H9 (cell line): Measurements from ENCODE around the gene HMCN1. TPM values are rescaled to one million over a fixed set of nuclear protein-coding genes. Genes with fewer than 3 reads are reported as not detected.

ENCODE experiments used
- DNase-seq: peaks from one replicate; pipeline ENCODE4 v3.0.0-alpha.2; 2017
- H2AFZ ChIP-seq: one replicate; pipeline ENCODE4 v1.6.1; 2013; ENCODE audit warnings: mild to moderate bottlenecking, low read length, control low read depth, moderate library complexity
- H2AK5ac ChIP-seq: 2 replicates; pipeline ENCODE4 v1.6.1; 2013; ENCODE audit warnings: low read length, control low read depth, mixed read lengths; ENCODE audit not compliant: insufficient read length
- H2BK120ac ChIP-seq: one replicate; pipeline ENCODE4 v1.6.1; 2013; ENCODE audit warnings: low read depth, mild to moderate bottlenecking, low read length, control low read depth, inconsistent platforms; ENCODE audit not compliant: poor library complexity, severe bottlenecking
- H2BK12ac ChIP-seq: 2 replicates; pipeline ENCODE4 v1.6.1; 2013; ENCODE audit warnings: low read length, control low read depth, mixed read lengths, low read depth; ENCODE audit not compliant: insufficient read length
- H2BK15ac ChIP-seq: 2 replicates; pipeline ENCODE4 v1.6.1; 2013; ENCODE audit warnings: low read depth, low read length, control low read depth
- H2BK20ac ChIP-seq: one replicate; pipeline ENCODE4 v1.6.1; 2013; ENCODE audit warnings: low read depth, mild to moderate bottlenecking, low read length, control low read depth, inconsistent platforms; ENCODE audit not compliant: poor library complexity, severe bottlenecking
- H2BK5ac ChIP-seq: 2 replicates; pipeline ENCODE4 v1.6.1; 2013; ENCODE audit warnings: low read length, control low read depth, mixed read lengths; ENCODE audit not compliant: insufficient read length
- H3K14ac ChIP-seq: 2 replicates; pipeline ENCODE4 v1.6.1; 2013; ENCODE audit warnings: low read length, control low read depth; ENCODE audit not compliant: insufficient read depth
- H3K18ac ChIP-seq: 2 replicates; pipeline ENCODE4 v1.6.1; 2013; ENCODE audit warnings: low read depth, mild to moderate bottlenecking, mixed read lengths, low read length, control low read depth; ENCODE audit not compliant: insufficient read length
- H3K23ac ChIP-seq: 2 replicates; pipeline ENCODE4 v1.6.1; 2013; ENCODE audit warnings: low read length, control low read depth, mixed read lengths, low read depth; ENCODE audit not compliant: insufficient read length
- H3K23me2 ChIP-seq: 2 replicates; pipeline ENCODE4 v1.6.1; 2013; ENCODE audit warnings: low read depth, mild to moderate bottlenecking, mixed read lengths, low read length, control low read depth; ENCODE audit not compliant: insufficient read length, poor library complexity, severe bottlenecking
- H3K27ac ChIP-seq: 2 replicates; pipeline ENCODE4 v1.5.1; 2013; ENCODE audit warnings: low read length, control low read depth, mixed read lengths, low read depth; ENCODE audit not compliant: insufficient read length
- H3K27me3 ChIP-seq: 2 replicates; pipeline ENCODE4 v1.6.1; 2013; ENCODE audit warnings: low read length, control low read depth, inconsistent platforms; ENCODE audit not compliant: insufficient read depth
- H3K4ac ChIP-seq: 2 replicates; pipeline ENCODE4 v1.6.1; 2013; ENCODE audit warnings: low read depth, mild to moderate bottlenecking, control low read depth, inconsistent platforms, low read length, moderate library complexity
- H3K4me1 ChIP-seq: 2 replicates; pipeline ENCODE4 v1.6.1; 2013; ENCODE audit warnings: low read length, control low read depth, inconsistent platforms; ENCODE audit not compliant: insufficient read depth
- H3K4me2 ChIP-seq: 2 replicates; pipeline ENCODE4 v1.6.1; 2013; ENCODE audit warnings: low read length, control low read depth, mixed read lengths; ENCODE audit not compliant: insufficient read length, insufficient read depth
- H3K56ac ChIP-seq: 2 replicates; pipeline ENCODE4 v1.6.1; 2013; ENCODE audit warnings: low read depth, mild to moderate bottlenecking, mixed read lengths, low read length, control low read depth; ENCODE audit not compliant: insufficient read length
- H3K79me1 ChIP-seq: 2 replicates; pipeline ENCODE4 v1.6.1; 2013; ENCODE audit warnings: low read depth, mild to moderate bottlenecking, moderate library complexity, low read length, control low read depth, inconsistent platforms; ENCODE audit not compliant: insufficient read depth, poor library complexity, severe bottlenecking
- H3K79me2 ChIP-seq: 2 replicates; pipeline ENCODE4 v1.6.1; 2013; ENCODE audit warnings: low read length, control low read depth, inconsistent platforms; ENCODE audit not compliant: insufficient read depth
- H3K9ac ChIP-seq: 2 replicates; pipeline ENCODE4 v1.6.1; 2013; ENCODE audit warnings: low read length, control low read depth, mixed read lengths; ENCODE audit not compliant: insufficient read length; ENCODE audit errors: extremely low read depth
- H3K9me3 ChIP-seq: one replicate; pipeline ENCODE4 v1.6.1; 2013; ENCODE audit warnings: low read depth, low read length, inconsistent platforms; ENCODE audit not compliant: control insufficient read depth
- H3T11ph ChIP-seq: one replicate; pipeline ENCODE4 v1.6.1; 2013; ENCODE audit warnings: mild to moderate bottlenecking, low read length, control low read depth, inconsistent platforms
- H4K20me1 ChIP-seq: one replicate; pipeline ENCODE4 v1.6.1; 2013; ENCODE audit not compliant: control insufficient read depth, insufficient read length, insufficient read depth
- H4K5ac ChIP-seq: 2 replicates; pipeline ENCODE4 v1.6.1; 2013; ENCODE audit warnings: low read depth, mild to moderate bottlenecking, mixed read lengths, low read length, control low read depth; ENCODE audit not compliant: insufficient read length
- H4K8ac ChIP-seq: replicated peaks from 2 replicates; pipeline ENCODE4 v1.6.1; 2013; ENCODE audit warnings: low read length, control low read depth, mixed read lengths, low read depth; ENCODE audit not compliant: insufficient read length
- H4K91ac ChIP-seq: 2 replicates; pipeline ENCODE4 v1.6.1; 2013; ENCODE audit warnings: low read depth, mild to moderate bottlenecking, moderate library complexity, mixed read lengths, low read length, control low read depth; ENCODE audit not compliant: insufficient read length
- H3K27ac Mint-ChIP-seq, 3 experiments: 2 replicates in 2 of 3; 3 replicates in 1 of 3; pipeline ENCODE4 v1.8.0; 2020 to 2021; ENCODE audit warnings: mixed read lengths in 3 of 3, mild to moderate bottlenecking in 1 of 3, moderate library complexity in 1 of 3
- H3K27me3 Mint-ChIP-seq: 2 replicates; pipeline ENCODE4 v1.8.0; 2021; ENCODE audit warnings: low read depth, mild to moderate bottlenecking, moderate library complexity, mixed read lengths
- H3K36me3 Mint-ChIP-seq, 3 experiments: 2 replicates in 2 of 3; 3 replicates in 1 of 3; pipeline ENCODE4 v1.8.0; 2020 to 2021; ENCODE audit warnings: low read depth in 3 of 3, mixed read lengths in 3 of 3; ENCODE audit not compliant: insufficient read depth in 1 of 3
- H3K4me1 Mint-ChIP-seq, 2 experiments: 2 replicates each; pipeline ENCODE4 v1.8.0; 2020; ENCODE audit warnings: mixed read lengths in 2 of 2
- H3K4me3 Mint-ChIP-seq, 2 experiments: 2 replicates in 1 of 2; 3 replicates in 1 of 2; pipeline ENCODE4 v1.8.0; 2020 to 2021; ENCODE audit warnings: mild to moderate bottlenecking in 2 of 2, mixed read lengths in 2 of 2, moderate library complexity in 1 of 2
- H3K9me3 Mint-ChIP-seq, 2 experiments: 2 replicates in 1 of 2; 3 replicates in 1 of 2; pipeline ENCODE4 v1.8.0; 2020; ENCODE audit warnings: mild to moderate bottlenecking in 2 of 2, mixed read lengths in 2 of 2, moderate library complexity in 1 of 2
- WGBS: extraction: QIAGEN DNeasy Blood & Tissue Kit; methylation state at CpG from one replicate; pipeline ENCODE4 v1.1.7; 2013; ENCODE audit warnings: missing lambda C conversion rate, low lambda C conversion rate, mixed read lengths; ENCODE audit not compliant: insufficient read length; ENCODE audit errors: extremely low coverage; 5-methylcytosine and 5-hydroxymethylcytosine counted together
- long read RNA-seq: library from polyadenylated mRNA; unstranded; transcript quantifications from one replicate; pipeline ENCODE4 v2.0.0, GENCODE V29; 2020
- total RNA-seq: library from RNA; stranded (reverse); gene quantifications from 2 replicates; pipeline ENCODE4 v1.2.1, GENCODE V29; 2021
- TF ChIP-seq, protein P1 (sequence below): fragments of 200-600 bp; sonication (generic); conservative IDR thresholded peaks from 3 replicates; pipeline ENCODE4 v1.8.0; 2021; ENCODE audit warnings: antibody characterized with exemption, mild to moderate bottlenecking

The HMCN1 gene
- 2.9 and 3.3 TPM in 2 replicates for total RNA-seq
- long read RNA-seq, partial matches to known transcripts, result 1 of 4 reads
- long read RNA-seq, other reads (novel, unspliced or antisense), result 2 of 4 reads

DNA sequence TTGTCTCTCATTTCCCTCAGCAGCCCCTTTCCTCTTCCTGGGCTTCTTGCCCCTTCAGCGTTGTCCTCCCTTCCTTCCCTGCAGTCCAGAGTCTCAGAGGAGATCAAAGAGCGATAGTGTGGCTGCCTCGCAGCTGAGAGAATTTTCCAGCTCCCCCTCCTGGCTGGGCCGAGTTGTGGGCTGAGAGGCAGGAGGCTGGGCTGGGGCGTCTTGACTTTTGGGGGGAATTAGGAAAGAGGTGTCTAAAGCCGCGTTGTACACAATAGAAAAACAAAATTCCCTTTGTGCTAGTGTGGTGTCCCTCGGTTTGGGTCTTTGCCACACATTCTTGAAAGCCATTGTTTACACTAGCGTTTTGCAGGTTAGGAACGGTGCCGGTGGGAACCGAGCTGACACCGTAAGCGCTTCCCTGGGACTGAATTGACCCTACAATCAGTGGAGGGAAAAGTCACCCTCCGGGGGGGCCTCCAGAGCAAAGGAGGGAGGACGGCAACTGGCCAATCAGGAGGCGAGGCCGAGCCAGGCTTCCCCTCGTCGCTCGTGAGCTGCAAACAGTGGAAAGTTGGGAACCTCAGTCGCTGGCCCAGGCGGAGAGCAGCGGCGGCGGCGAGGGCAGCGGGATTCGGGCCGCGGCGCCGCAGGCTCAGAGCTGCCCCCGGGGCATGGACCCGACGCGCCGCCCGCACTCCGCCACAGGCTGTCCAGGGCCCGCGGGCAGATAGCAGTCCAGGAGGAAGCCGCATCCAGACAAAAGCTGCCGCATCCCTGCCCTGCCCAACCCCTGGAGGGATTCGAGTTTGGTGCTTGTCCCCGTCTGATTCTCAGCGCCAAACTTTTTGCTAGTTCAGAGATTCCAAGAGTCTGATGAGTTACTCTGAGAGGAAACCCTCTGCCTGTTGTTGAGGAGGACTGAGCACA lies at the start of gene HMCN1:
TSS of gene HMCN1 (plus strand) at position 574 of the 918 bp plus-strand sequence. CDS start 389 bp downstream, outside the sequence.
- Histone ChIP-seq H4K8ac (no peak within 1 kb of the TSS), H2BK20ac (no peak within 1 kb of the TSS), H3K79me2 (no peaks in the 10 kb centered on the region), H3K18ac (no peak within 1 kb of the TSS), H4K20me1 (no peaks in the 10 kb centered on the region), H2AK5ac (no peak within 1 kb of the TSS), H3K23me2 (peaks cover 7% of the 10 kb centered on the region), H3K56ac (no peak within 1 kb of the TSS), H3K4ac (no peak within 1 kb of the TSS), H3K27ac (no peak within 1 kb of the TSS), H4K5ac (no peak within 1 kb of the TSS), H3K27me3 (no peaks in the 10 kb centered on the region; the same call in 1 of the 2 replicates), H3K4me1 (peaks cover 3% of the 10 kb centered on the region; the same call in 1 of the 2 replicates), H3K14ac (peak within 1 kb of the TSS; percentile 33), H3K9me3 (no peaks in the 10 kb centered on the region), H3K79me1 (no peaks in the 10 kb centered on the region), H4K91ac (no peak within 1 kb of the TSS), H3K23ac (no peak within 1 kb of the TSS), H2BK12ac (no peak within 1 kb of the TSS), H2AFZ (peak within 1 kb of the TSS; percentile 79), H2BK5ac (no peak within 1 kb of the TSS), H3T11ph (no peak within 1 kb of the TSS), H3K4me2 (peak within 1 kb of the TSS; percentile 51), H2BK15ac (no peak within 1 kb of the TSS), H2BK120ac (no peak within 1 kb of the TSS), H3K9ac (peak within 1 kb of the TSS; percentile 66)
- peaks cover 16 to 27% of the 10 kb centered on the region in 2 experiments for H3K4me1 Mint-ChIP-seq
- H3K4me3 Mint-ChIP-seq, result peak within 1 kb of the TSS; percentile 63 to 86
- H3K27ac Mint-ChIP-seq, result peak within 1 kb of the TSS in 2 of 3 experiments; percentile 18 to 85; a peak in 4 of 7 replicates
- H3K36me3 Mint-ChIP-seq, result no peaks in the 10 kb centered on the region; a peak in 1 of 7 replicates
- H3K9me3 Mint-ChIP-seq, result no peaks in the 10 kb centered on the region
- TF ChIP-seq, protein P1, sequence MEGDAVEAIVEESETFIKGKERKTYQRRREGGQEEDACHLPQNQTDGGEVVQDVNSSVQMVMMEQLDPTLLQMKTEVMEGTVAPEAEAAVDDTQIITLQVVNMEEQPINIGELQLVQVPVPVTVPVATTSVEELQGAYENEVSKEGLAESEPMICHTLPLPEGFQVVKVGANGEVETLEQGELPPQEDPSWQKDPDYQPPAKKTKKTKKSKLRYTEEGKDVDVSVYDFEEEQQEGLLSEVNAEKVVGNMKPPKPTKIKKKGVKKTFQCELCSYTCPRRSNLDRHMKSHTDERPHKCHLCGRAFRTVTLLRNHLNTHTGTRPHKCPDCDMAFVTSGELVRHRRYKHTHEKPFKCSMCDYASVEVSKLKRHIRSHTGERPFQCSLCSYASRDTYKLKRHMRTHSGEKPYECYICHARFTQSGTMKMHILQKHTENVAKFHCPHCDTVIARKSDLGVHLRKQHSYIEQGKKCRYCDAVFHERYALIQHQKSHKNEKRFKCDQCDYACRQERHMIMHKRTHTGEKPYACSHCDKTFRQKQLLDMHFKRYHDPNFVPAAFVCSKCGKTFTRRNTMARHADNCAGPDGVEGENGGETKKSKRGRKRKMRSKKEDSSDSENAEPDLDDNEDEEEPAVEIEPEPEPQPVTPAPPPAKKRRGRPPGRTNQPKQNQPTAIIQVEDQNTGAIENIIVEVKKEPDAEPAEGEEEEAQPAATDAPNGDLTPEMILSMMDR, result peak; percentile 70
- peaks cover 29% of the 10 kb centered on the region for H3K27me3 Mint-ChIP-seq
- peak; percentile 93 for DNase-seq
- no CpG with 5 or more reads among the region's 47 CpGs for whole genome bisulfite sequencing
